ENCODE data around the gene PLEKHM3.

Gene PLEKHM3

DNA sequence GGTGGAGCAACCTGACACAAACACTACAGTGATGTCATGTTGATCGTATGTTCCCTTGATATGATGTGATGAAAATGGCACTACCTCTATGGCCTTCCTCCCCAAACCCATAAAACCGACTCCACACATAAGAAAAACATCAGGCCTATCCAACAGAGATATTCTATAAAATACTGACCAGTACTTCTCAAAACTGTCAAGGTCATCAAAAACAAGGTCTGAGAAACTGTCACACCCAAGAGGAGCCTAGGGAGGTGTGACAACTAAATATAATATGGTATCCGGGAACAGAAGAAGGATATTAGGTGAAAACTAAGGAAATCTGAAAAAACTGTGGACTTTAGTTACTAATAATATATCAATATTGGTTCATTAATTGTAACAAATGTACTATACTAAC lies 169.7 kb downstream of the PLEKHM3 start:
- H3K4me1 ChIP-seq (ENCODE audit: control insufficient read depth, low read depth, low read length), result peaks cover 5% of the 10 kb centered on the region
- no peak overlapping the region for H3K9ac ChIP-seq (ENCODE audit: low read length)
- H3K4me3 ChIP-seq (ENCODE audit: low read length), result no peak overlapping the region
- H3K9me3 ChIP-seq (ENCODE audit: control insufficient read depth, low read depth, low read length), result no peaks in the 10 kb centered on the region
- H3K36me3 ChIP-seq (ENCODE audit: control insufficient read depth, low read depth, low read length), result no peaks in the 10 kb centered on the region
- H3K27ac ChIP-seq (ENCODE audit: low read length), result no peak overlapping the region
- no peaks in the 10 kb centered on the region for H3K27me3 ChIP-seq (ENCODE audit: control insufficient read depth, insufficient read depth, low read length)

DNA sequence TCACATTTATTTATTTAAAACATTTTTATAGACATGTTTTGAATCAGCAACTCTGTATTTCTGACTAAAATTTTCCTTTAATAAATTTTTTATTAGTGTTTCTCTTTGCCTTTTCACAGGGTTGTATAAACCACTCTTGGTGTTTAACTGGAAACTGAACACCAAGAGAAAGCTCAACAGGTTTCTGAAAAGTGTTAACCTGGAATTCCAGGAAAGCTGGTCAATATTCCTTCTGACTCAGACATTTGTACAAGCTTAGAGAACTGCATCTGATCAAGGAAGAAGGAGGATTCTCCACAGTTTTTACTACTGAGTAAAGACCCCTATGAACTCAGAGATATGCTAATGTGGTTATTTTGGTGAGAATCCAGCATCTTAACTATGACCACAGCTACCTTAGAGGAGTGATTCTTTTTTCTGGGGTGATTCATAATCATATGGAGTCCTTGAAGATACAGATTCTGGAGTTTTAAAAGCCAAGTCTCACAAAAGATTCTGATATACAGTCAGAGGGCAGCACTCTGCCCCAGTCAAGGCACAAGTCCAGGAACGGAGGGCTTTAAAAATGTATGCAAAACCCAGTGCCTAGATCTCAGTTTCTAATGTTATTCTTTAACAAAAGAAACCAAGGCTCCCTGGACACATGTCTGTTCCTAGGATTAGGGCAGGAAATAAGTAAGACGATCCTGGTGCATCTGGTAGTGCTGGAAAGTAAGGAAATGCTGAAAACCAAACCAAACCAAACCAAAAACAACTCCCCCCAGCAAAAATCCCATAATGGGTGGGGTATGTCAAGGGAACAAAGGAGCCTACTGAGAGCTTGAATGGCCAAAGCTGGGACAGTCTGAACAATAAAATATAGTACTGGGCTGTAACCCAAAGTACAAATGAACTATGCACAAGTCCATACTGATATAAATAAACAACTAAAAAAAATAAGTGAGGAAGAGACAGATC lies 170.6 kb downstream of the PLEKHM3 start:
- Histone ChIP-seq H3K27ac (ENCODE audit: low read length) (no peak overlapping the region), H3K27me3 (ENCODE audit: control insufficient read depth, insufficient read depth, low read length) (no peaks in the 10 kb centered on the region), H3K4me1 (ENCODE audit: control insufficient read depth, low read depth, low read length) (peaks cover 5% of the 10 kb centered on the region), H3K36me3 (ENCODE audit: control insufficient read depth, low read depth, low read length) (no peaks in the 10 kb centered on the region), H3K9ac (ENCODE audit: low read length) (no peak overlapping the region), H3K9me3 (ENCODE audit: control insufficient read depth, low read depth, low read length) (no peaks in the 10 kb centered on the region), H3K4me3 (ENCODE audit: low read length) (no peak overlapping the region)

DNA sequence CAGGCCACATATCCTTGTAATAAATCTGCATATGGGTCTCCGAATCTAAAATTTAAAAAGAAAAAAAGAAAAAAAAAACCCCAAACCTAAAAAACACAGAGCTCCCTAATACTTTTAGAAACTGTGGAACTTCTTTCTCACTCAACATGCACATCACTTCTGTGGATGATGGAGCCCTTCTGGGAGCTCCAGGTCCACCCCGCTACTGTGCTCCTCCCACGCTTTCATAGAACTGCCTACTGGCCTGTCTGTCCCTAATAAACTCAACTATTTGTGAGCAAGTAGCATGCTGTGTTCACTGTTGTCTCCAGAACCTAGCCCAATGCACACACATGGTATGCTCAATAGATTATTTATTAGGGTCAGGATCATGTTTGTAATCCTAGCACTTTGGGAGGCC lies 172.5 kb downstream of the PLEKHM3 start:
- H3K9ac ChIP-seq (ENCODE audit: low read length), result no peak overlapping the region
- no peaks in the 10 kb centered on the region for H3K36me3 ChIP-seq (ENCODE audit: control insufficient read depth, low read depth, low read length)
- H3K4me3 ChIP-seq (ENCODE audit: low read length), result no peak overlapping the region
- no peaks in the 10 kb centered on the region for H3K27me3 ChIP-seq (ENCODE audit: control insufficient read depth, insufficient read depth, low read length)
- no peak overlapping the region for H3K27ac ChIP-seq (ENCODE audit: low read length)
- H3K4me1 ChIP-seq (ENCODE audit: control insufficient read depth, low read depth, low read length), result peaks cover 5% of the 10 kb centered on the region
- H3K9me3 ChIP-seq (ENCODE audit: control insufficient read depth, low read depth, low read length), result no peaks in the 10 kb centered on the region

DNA sequence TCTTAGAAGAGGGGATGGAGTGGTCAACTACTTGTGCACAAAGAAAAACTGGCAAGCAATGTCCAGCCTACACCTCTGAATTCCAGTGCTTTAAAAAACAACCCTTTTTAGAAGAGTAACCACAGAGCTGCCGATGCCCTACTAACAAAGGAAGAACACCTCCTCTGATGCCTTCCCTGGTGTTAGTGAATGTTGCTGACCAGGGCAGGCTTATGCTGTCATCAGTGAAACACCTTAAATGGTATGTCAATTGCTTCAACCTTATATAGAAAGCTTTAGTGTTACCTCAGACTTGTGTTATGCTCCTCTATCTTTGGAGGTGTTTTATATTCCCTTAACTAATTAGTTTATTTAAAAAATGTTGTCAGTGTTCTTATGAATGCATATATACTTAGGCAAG lies 175.9 kb downstream of the PLEKHM3 start:
- no peak overlapping the region for H3K9ac ChIP-seq (ENCODE audit: low read length)
- no peak overlapping the region for H3K4me3 ChIP-seq (ENCODE audit: low read length)
- peaks cover 5% of the 10 kb centered on the region for H3K4me1 ChIP-seq (ENCODE audit: control insufficient read depth, low read depth, low read length)
- no peak overlapping the region for H3K27ac ChIP-seq (ENCODE audit: low read length)
- no peaks in the 10 kb centered on the region for H3K9me3 ChIP-seq (ENCODE audit: control insufficient read depth, low read depth, low read length)
- no peaks in the 10 kb centered on the region for H3K36me3 ChIP-seq (ENCODE audit: control insufficient read depth, low read depth, low read length)
- H3K27me3 ChIP-seq (ENCODE audit: control insufficient read depth, insufficient read depth, low read length), result no peaks in the 10 kb centered on the region

DNA sequence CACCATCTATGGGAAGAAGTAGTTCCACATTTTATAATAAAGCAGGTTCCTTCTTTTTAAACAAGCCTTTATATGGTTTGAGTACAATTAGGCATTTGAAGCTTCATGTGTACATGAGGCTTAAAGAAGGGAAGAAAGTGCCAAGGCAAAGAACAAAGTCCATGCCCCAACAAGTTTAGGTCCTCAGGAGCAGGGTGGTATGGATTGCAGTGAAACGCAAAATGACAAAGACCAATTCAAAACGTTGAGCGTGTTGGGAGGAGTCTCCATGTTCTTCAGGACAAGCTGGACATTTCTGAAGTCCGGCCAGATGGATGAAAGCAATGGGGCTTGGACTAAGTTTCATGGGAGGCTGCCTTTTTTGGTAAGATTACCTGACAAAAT lies 176.8 kb downstream of the PLEKHM3 start:
- H3K27ac ChIP-seq (ENCODE audit: low read length), result no peak overlapping the region
- no peaks in the 10 kb centered on the region for H3K36me3 ChIP-seq (ENCODE audit: control insufficient read depth, low read depth, low read length)
- no peak overlapping the region for H3K4me3 ChIP-seq (ENCODE audit: low read length)

GRCh38 chr2:207847807-207848544 lies 177.4 kb downstream of the PLEKHM3 start:
- peaks cover 5% of the 10 kb centered on the region for H3K4me1 ChIP-seq (ENCODE audit: control insufficient read depth, low read depth, low read length)
- H3K4me3 ChIP-seq (ENCODE audit: low read length), result no peak overlapping the region
- no peak overlapping the region for H3K9ac ChIP-seq (ENCODE audit: low read length)
- no peaks in the 10 kb centered on the region for H3K36me3 ChIP-seq (ENCODE audit: control insufficient read depth, low read depth, low read length)
- H3K27me3 ChIP-seq (ENCODE audit: control insufficient read depth, insufficient read depth, low read length), result no peaks in the 10 kb centered on the region
- no peak overlapping the region for H3K27ac ChIP-seq (ENCODE audit: low read length)
- no peaks in the 10 kb centered on the region for H3K9me3 ChIP-seq (ENCODE audit: control insufficient read depth, low read depth, low read length)

More for the DNA sequence above, 176.8 kb downstream of the PLEKHM3 start:
- peaks cover 5% of the 10 kb centered on the region for H3K4me1 ChIP-seq (ENCODE audit: control insufficient read depth, low read depth, low read length)
- H3K9ac ChIP-seq (ENCODE audit: low read length), result no peak overlapping the region
- no peaks in the 10 kb centered on the region for H3K9me3 ChIP-seq (ENCODE audit: control insufficient read depth, low read depth, low read length)
- H3K27me3 ChIP-seq (ENCODE audit: control insufficient read depth, insufficient read depth, low read length), result no peaks in the 10 kb centered on the region

DNA sequence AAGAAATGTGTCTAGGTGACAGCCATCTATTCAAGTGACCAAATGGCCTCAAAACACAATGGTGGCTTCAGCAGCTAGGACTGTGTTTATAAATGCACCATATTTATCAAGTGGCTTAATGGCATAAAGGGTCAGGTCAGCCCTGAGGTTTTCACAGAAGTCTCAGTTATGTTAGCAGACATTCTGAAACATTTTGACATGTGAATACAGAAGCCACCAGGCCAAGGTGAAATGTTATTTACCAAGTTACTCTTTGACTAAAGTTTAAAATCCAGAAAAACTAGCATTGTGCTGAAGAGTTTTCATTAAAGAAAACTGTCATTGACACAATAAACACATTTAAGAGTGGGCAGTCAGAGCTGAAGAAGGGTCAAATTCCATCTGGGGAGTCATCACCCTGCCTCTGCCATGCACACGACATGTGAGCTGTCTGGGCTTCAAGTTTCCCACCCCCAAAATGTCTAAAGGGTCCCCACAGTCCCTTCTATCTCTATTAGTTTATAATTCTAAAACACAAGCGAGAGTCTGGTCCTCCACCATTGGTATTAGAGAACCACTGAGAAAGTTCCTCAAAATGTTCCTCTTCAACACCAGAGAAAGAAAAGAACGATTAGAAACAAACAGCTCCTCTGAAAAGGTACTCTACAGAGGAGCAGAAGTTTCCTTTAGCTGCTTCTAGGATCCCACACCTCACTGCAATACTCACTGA lies 178.1 kb downstream of the PLEKHM3 start:
- Histone ChIP-seq H3K9ac (ENCODE audit: low read length) (no peak overlapping the region), H3K27ac (ENCODE audit: low read length) (no peak overlapping the region), H3K4me1 (ENCODE audit: control insufficient read depth, low read depth, low read length) (peaks cover 5% of the 10 kb centered on the region)

DNA sequence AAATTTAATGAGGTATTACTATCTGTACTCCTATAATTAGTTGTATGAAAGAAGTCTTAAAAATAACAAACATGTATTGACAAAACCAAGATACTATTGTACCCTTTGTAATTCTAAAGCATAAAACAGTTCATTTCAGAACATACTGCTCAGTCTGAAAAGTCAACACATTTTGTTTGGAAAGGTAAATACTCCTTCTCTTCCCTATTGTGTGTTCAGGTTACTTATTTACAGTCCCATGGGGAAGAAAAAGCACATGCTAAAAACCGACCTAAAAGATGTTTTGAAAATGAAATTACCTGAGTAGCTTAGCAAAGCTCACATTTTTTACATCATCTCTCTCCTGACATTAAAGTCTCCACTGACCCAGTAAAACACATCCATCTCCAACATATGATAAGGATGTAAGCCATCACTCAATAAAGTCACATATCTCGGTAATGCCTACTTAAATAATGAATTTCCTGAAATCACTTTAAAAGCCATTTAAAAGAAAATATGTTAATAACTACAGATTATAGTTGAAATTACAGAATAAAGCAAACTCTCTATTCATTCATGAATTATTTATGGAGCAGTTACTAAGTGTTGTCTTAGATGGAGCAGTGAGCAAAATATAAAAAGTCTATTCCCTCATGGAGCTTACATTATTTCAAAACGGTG lies 180.0 kb downstream of the PLEKHM3 start:
- H3K36me3 ChIP-seq (ENCODE audit: control insufficient read depth, low read depth, low read length), result no peaks in the 10 kb centered on the region
- H3K27me3 ChIP-seq (ENCODE audit: control insufficient read depth, insufficient read depth, low read length), result no peaks in the 10 kb centered on the region
- peaks cover 5% of the 10 kb centered on the region for H3K4me1 ChIP-seq (ENCODE audit: control insufficient read depth, low read depth, low read length)
- no peaks in the 10 kb centered on the region for H3K9me3 ChIP-seq (ENCODE audit: control insufficient read depth, low read depth, low read length)
- no peak overlapping the region for H3K9ac ChIP-seq (ENCODE audit: low read length)
- H3K27ac ChIP-seq (ENCODE audit: low read length), result no peak overlapping the region
- H3K4me3 ChIP-seq (ENCODE audit: low read length), result no peak overlapping the region

More for the DNA sequence above, 178.1 kb downstream of the PLEKHM3 start:
- Histone ChIP-seq H3K36me3 (ENCODE audit: control insufficient read depth, low read depth, low read length) (no peaks in the 10 kb centered on the region), H3K4me3 (ENCODE audit: low read length) (no peak overlapping the region), H3K9me3 (ENCODE audit: control insufficient read depth, low read depth, low read length) (no peaks in the 10 kb centered on the region), H3K27me3 (ENCODE audit: control insufficient read depth, insufficient read depth, low read length) (no peaks in the 10 kb centered on the region)

GRCh38 chr2:207844648-207845047 lies 180.7 kb downstream of the PLEKHM3 start:
- Histone ChIP-seq H3K36me3 (ENCODE audit: control insufficient read depth, low read depth, low read length) (no peaks in the 10 kb centered on the region), H3K4me3 (ENCODE audit: low read length) (no peak overlapping the region), H3K9ac (ENCODE audit: low read length) (no peak overlapping the region), H3K27me3 (ENCODE audit: control insufficient read depth, insufficient read depth, low read length) (no peaks in the 10 kb centered on the region), H3K4me1 (ENCODE audit: control insufficient read depth, low read depth, low read length) (peaks cover 5% of the 10 kb centered on the region), H3K9me3 (ENCODE audit: control insufficient read depth, low read depth, low read length) (no peaks in the 10 kb centered on the region), H3K27ac (ENCODE audit: low read length) (no peak overlapping the region)

DNA sequence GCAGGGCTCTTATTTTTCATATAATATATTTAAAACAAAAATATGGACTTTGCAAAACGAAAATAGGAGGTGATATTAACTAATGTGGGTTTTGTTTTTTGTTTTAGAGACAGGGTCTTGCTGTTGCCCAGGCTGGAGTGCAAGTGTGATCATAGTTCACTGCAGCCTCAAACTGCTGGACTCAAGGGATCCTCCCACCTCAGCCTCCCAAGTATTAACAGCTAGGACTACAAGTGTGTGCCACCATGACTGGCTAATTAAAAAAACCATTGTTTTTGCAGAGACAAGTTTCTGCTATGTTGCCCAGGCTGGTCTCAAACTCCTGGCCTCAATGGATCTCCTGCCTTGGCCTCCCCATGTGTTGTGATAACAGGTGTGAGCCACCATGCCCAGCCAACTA lies 185.2 kb downstream of the PLEKHM3 start:
- Histone ChIP-seq H3K9ac (ENCODE audit: low read length) (no peak overlapping the region), H3K4me3 (ENCODE audit: low read length) (no peak overlapping the region), H3K27me3 (ENCODE audit: control insufficient read depth, insufficient read depth, low read length) (no peaks in the 10 kb centered on the region), H3K36me3 (ENCODE audit: control insufficient read depth, low read depth, low read length) (no peaks in the 10 kb centered on the region), H3K4me1 (ENCODE audit: control insufficient read depth, low read depth, low read length) (peaks cover 18% of the 10 kb centered on the region), H3K9me3 (ENCODE audit: control insufficient read depth, low read depth, low read length) (no peaks in the 10 kb centered on the region), H3K27ac (ENCODE audit: low read length) (no peak overlapping the region)

GRCh38 chr2:207839575-207839974 lies 185.8 kb downstream of the PLEKHM3 start:
- no peak overlapping the region for H3K4me3 ChIP-seq (ENCODE audit: low read length)

More at GRCh38 chr2:207839575-207839974, 185.8 kb downstream of the PLEKHM3 start:
- Histone ChIP-seq H3K27me3 (ENCODE audit: control insufficient read depth, insufficient read depth, low read length) (no peaks in the 10 kb centered on the region), H3K9me3 (ENCODE audit: control insufficient read depth, low read depth, low read length) (no peaks in the 10 kb centered on the region), H3K9ac (ENCODE audit: low read length) (no peak overlapping the region), H3K4me1 (ENCODE audit: control insufficient read depth, low read depth, low read length) (peaks cover 18% of the 10 kb centered on the region), H3K36me3 (ENCODE audit: control insufficient read depth, low read depth, low read length) (no peaks in the 10 kb centered on the region), H3K27ac (ENCODE audit: low read length) (no peak overlapping the region)
